Activated CD4-positive, alpha-beta memory T cell treated with anti-CD3 and anti-CD28 coated beads, Interleukin-2, amount 10 ng/mL, durations not matched to agents 7 days and 5 days (primary cell): ENCODE data around the gene RNF208. TPM values are rescaled to one million over a fixed set of nuclear protein-coding genes. Genes with fewer than 3 reads are reported as not detected.
"Not testable (repeated sequence)": the region's sequence is repeated elsewhere in the genome, so short reads cannot be mapped to it uniquely, and the experiment has no call there.

ENCODE experiments used
- CTCF ChIA-PET: fragments of 350-600 bp; sonication (Branson Sonifier 250); formaldehyde crosslinking; loops from one replicate; lab custom pipeline; 2021; ENCODE audit warnings: antibody characterized with exemption, inconsistent platforms; lab: Charles Lee
- POLR2A ChIA-PET: fragments of 350-600 bp; sonication (Branson Sonifier 250); formaldehyde crosslinking; loops from one replicate; lab custom pipeline; 2021; ENCODE audit warnings: antibody characterized with exemption; lab: Charles Lee
- DNase-seq: peaks from one replicate; pipeline ENCODE4 v3.0.0-alpha.2; 2020
- H3K27ac Mint-ChIP-seq: one replicate; pipeline ENCODE4 v1.8.0; 2021; ENCODE audit warnings: mild to moderate bottlenecking, mixed read lengths
- H3K27me3 Mint-ChIP-seq: one replicate; pipeline ENCODE4 v1.8.0; 2021; ENCODE audit warnings: mixed read lengths
- H3K36me3 Mint-ChIP-seq: one replicate; pipeline ENCODE4 v1.8.0; 2021; ENCODE audit warnings: low read depth, mixed read lengths
- H3K4me1 Mint-ChIP-seq: one replicate; pipeline ENCODE4 v1.8.0; 2021; ENCODE audit warnings: mixed read lengths
- H3K4me3 Mint-ChIP-seq: one replicate; pipeline ENCODE4 v1.8.0; 2021; ENCODE audit warnings: mild to moderate bottlenecking, mixed read lengths
- H3K9me3 Mint-ChIP-seq: one replicate; pipeline ENCODE4 v1.8.0; 2021; ENCODE audit warnings: mixed read lengths
- total RNA-seq, 2 experiments: library from RNA; stranded (reverse); gene quantifications; one replicate each; pipeline ENCODE4 v1.2.3, GENCODE V29; 2021

Gene RNF208
- total RNA-seq, 2 experiments from 2014 or later: 2.2 to 2.5 TPM

- ChIA-PET POLR2A (interaction anchor here (0.6 to 10.4 kb wide), 50 partner anchors 11 to 513 kb away, joined by 3 to 251 read pairs (median 4); partner anchors contain the start of genes ANAPC2, CYSRT1, DPH7 and DPP7), CTCF (interaction anchor here (0.5 to 2.5 kb wide), 9 partner anchors 13 to 212 kb away, joined by 3 to 12 read pairs (median 4); partner anchors contain the start of genes CYSRT1, NELFB, RNF224 and TOR4A)
- no peaks in the 10 kb centered on the region for H3K27me3 Mint-ChIP-seq
- peak; percentile 75 for DNase-seq
- no peaks in the 10 kb centered on the region for H3K9me3 Mint-ChIP-seq
- H3K27ac Mint-ChIP-seq: peak overlapping the region; percentile 72
- H3K36me3 Mint-ChIP-seq: peaks cover 30% of the 10 kb centered on the region
- H3K4me1 Mint-ChIP-seq: peaks cover 45% of the 10 kb centered on the region
- H3K4me3 Mint-ChIP-seq: peak overlapping the region; percentile 88
These were observed 19.6 kb upstream of the RNF208 start for GRCh38 chr9:137241490-137242268.

DNA sequence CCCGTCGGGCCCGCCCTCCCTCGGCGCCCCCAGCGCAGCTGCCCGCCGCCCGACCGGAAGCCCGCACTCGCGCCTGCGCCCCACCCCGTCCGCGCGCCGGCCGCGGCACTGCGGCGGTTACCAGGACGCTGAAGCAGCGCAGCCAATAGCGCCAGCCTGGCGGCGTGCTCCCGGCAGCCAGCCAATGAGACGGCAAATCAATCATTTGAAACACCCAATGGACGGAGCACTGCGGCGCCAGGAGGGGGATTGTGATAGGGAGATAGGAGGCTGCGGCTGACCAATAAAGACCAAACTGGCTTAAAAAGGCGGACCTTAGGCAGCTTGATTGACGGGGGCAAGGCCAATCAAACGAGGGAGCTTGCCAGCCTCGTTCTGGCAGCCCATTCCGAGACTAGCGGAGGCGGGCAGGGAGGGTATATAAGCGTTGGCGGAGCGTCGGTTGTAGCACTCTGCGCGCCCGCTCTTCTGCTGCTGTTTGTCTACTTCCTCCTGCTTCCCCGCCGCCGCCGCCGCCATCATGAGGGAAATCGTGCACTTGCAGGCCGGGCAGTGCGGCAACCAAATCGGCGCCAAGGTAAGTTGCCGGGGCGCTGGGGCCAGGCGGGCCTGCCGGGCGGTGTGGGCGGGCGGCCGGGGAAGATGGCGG is 18.9 kb upstream of the RNF208 start, which contains the start of gene TUBB4B:
Gene TUBB4B, plus strand, starts transcription at position 447 of the 649 bp plus-strand sequence. Its CDS starts 74 bp downstream, at position 521.
- CTCF ChIA-PET: interaction anchor here (0.8 to 2.6 kb wide), 11 partner anchors 13 to 214 kb away, joined by 3 to 12 read pairs (median 4); partner anchors contain the start of genes CYSRT1, NELFB, RNF224 and TOR4A

GRCh38 chr9:137240318-137240840 is 18.3 kb upstream of the RNF208 start:
- Mint-ChIP-seq H3K4me1 (peaks cover 47% of the 10 kb centered on the region), H3K36me3 (peaks cover 30% of the 10 kb centered on the region), H3K4me3 (peak overlapping the region; percentile 72), H3K27ac (peak overlapping the region; percentile 67), H3K9me3 (no peaks in the 10 kb centered on the region), H3K27me3 (no peaks in the 10 kb centered on the region)
- peak; percentile 75 for DNase-seq
- ChIA-PET POLR2A (interaction anchor here (0.6 to 10.4 kb wide), 64 partner anchors 10 to 837 kb away, joined by 3 to 251 read pairs (median 4); partner anchors contain the start of genes AJM1, ANAPC2, CLIC3 and CYSRT1), CTCF (interaction anchor here (0.9 to 2.6 kb wide), 9 partner anchors 13 to 214 kb away, joined by 3 to 12 read pairs (median 4); partner anchors contain the start of genes CYSRT1, NELFB, RNF224 and TOR4A)

More for the DNA sequence above, 18.9 kb upstream of the RNF208 start, which contains the start of gene TUBB4B:
- no peaks in the 10 kb centered on the region for H3K27me3 Mint-ChIP-seq
- peaks cover 47% of the 10 kb centered on the region for H3K4me1 Mint-ChIP-seq
- peak within 1 kb of the TSS; percentile 94 for H3K27ac Mint-ChIP-seq
- POLR2A ChIA-PET: interaction anchor here (0.6 to 10.4 kb wide), 66 partner anchors 11 to 838 kb away, joined by 3 to 251 read pairs (median 4); partner anchors contain the start of genes AJM1, ANAPC2, CLIC3 and CYSRT1
- DNase-seq: peak; percentile 99
- H3K4me3 Mint-ChIP-seq: peak within 1 kb of the TSS; percentile 88
- H3K9me3 Mint-ChIP-seq: no peaks in the 10 kb centered on the region
- H3K36me3 Mint-ChIP-seq: peaks cover 30% of the 10 kb centered on the region

DNA sequence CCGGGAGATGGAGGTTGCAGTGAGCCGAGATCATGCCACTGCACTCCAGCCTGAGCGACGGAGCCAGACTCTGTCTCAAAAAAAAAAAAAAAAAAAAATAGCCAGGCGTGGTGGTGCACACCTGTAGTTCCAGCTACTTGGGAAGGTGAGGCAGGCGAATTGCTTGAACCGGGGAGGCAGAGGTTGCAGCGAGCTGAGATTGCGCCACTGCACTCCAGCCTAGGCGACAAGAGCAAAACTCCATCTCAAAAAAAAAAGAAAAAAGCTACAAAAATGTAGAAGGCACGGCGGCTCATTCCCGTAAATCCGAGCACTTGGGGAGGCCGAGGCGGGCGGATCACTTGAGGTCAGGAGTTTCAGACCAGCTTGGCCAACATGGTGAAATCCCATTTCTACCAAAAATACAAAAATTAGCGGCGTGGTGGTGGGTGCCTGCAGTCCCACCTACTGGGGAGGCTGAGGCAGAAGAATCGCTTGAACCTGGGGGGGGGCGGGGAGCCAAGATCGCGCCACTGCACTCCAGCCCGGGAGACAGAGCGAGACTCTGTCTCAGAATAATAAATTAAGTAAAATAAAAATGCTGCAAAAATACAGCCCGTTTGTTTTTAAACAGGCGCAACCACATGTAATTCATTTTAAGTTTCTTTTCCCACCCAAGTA is 17.6 kb upstream of the RNF208 start:
- POLR2A ChIA-PET: interaction anchor here (0.7 to 10.4 kb wide), 39 partner anchors 9 to 836 kb away, joined by 3 to 251 read pairs (median 5); partner anchors contain the start of genes ANAPC2, CYSRT1, DPP7 and EHMT1
- not testable (repeated sequence) for H3K27me3 Mint-ChIP-seq, H3K9me3 Mint-ChIP-seq, DNase-seq
- H3K27ac Mint-ChIP-seq: peak overlapping the region; percentile 67
- H3K36me3 Mint-ChIP-seq: peaks cover 30% of the 10 kb centered on the region
- peaks cover 47% of the 10 kb centered on the region for H3K4me1 Mint-ChIP-seq
- CTCF ChIA-PET: interaction anchor here (0.9 to 2.6 kb wide), 10 partner anchors 15 to 213 kb away, joined by 3 to 12 read pairs (median 4); partner anchors contain the start of genes CYSRT1, NELFB and TOR4A
- peak overlapping the region; percentile 72 for H3K4me3 Mint-ChIP-seq

DNA sequence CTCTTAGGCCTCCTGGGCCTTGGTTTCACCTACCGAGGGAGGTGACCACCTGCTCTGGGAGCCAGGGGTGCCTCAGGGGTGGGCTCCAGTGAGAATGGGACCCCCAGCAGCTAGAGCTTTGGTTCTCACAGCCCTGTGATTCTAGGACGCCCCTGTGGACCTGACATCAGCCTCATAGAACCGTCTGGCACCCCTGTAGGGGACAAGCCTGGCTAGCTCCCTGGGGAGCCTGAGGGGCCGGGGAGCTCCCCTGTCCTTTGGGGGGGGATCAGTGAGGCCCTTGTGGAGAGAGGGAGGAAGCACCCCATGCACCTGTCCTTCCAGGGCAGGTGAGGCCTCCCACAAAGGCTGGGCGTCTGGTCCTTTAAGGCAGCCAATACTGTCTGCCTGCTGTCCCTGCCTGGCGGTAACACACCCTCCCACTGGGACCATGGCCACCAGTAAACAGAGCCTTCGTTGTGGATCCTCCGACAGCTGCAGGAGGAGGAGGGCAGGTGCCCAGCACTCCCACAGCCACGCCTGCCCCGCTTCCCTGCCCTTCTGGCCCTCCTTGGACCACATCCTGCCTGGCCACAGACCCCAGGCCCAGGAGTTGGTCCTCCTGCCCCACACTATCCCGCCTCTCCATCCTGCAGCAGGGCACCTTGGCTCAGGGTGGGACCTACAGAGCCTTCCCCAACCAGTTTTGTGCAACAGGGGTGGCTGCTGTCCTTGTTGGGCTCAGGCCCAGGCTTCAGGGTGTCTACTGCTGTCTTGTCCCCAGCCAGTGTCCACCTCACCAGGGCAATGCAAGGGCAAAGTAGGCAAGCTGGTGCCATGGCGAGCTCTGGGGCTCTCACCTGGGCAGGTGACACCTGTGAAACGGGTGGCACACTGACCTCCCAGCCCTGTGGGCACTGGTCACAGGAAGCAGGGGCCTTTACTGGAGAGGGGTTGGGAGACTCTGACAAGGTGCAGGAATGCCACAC is 16.0 kb upstream of the RNF208 start:
- ChIA-PET CTCF (interaction anchor here (0.6 to 2.2 kb wide), 12 partner anchors 11 to 191 kb away, joined by 4 to 21 read pairs (median 8); partner anchors contain the start of genes CYSRT1 and RNF224), POLR2A (interaction anchor here (0.8 to 10.4 kb wide), 4 partner anchors 15 to 142 kb away, joined by 3 to 251 read pairs (median 22); partner anchors contain the start of genes DPP7, NELFB, STPG3 and TPRN)
- H3K27me3 Mint-ChIP-seq: no peaks in the 10 kb centered on the region
- DNase-seq: no peak
- no peak overlapping the region for H3K4me3 Mint-ChIP-seq
- peaks cover 17% of the 10 kb centered on the region for H3K36me3 Mint-ChIP-seq
- H3K27ac Mint-ChIP-seq: no peak overlapping the region
- H3K4me1 Mint-ChIP-seq: peaks cover 36% of the 10 kb centered on the region
- no peaks in the 10 kb centered on the region for H3K9me3 Mint-ChIP-seq

DNA sequence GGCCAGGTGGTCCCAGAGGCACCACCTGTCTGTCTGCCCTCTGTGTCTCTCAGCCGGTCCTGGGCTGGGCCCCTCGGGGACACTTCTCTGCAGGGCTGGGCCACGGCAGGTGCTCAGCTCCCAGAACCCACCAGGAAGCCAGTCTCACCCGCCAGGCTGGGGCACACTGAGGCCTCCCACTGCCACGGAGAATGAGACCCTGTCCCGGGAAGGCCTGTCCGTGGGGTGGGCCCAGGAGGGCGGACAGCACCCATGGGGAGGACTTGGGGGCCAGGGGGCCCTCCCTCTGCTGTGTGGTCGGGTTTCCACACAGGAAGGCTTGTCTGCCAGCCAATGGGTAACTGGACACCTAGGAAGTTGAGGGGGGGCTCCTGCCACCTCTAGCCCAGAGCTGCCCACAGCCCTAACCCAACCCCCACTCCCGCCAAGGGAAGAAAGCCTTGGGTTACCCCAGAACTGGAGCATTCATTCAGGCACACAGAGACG is 14.9 kb upstream of the RNF208 start:
- Mint-ChIP-seq H3K9me3 (no peaks in the 10 kb centered on the region), H3K4me1 (peaks cover 25% of the 10 kb centered on the region), H3K27ac (no peak overlapping the region), H3K4me3 (no peak overlapping the region), H3K36me3 (peaks cover 7% of the 10 kb centered on the region), H3K27me3 (no peaks in the 10 kb centered on the region)
- no peak for DNase-seq
- POLR2A ChIA-PET: interaction anchor here (0.8 to 10.4 kb wide), 11 partner anchors 12 to 206 kb away, joined by 3 to 251 read pairs (median 5); partner anchors contain the start of genes CYSRT1, MAN1B1, NELFB and STPG3
- CTCF ChIA-PET: interaction anchor here (0.5 to 2.2 kb wide), 38 partner anchors 9 to 756 kb away, joined by 3 to 21 read pairs (median 4); partner anchors contain the start of genes ABCA2, AJM1, CYSRT1 and EHMT1

GRCh38 chr9:137236238-137236935 is 14.3 kb upstream of the RNF208 start:
- ChIA-PET CTCF (interaction anchor here (0.5 to 2.2 kb wide), 38 partner anchors 10 to 756 kb away, joined by 3 to 21 read pairs (median 4); partner anchors contain the start of genes ABCA2, AJM1, CYSRT1 and EHMT1), POLR2A (interaction anchor here (0.8 to 10.4 kb wide), 11 partner anchors 11 to 206 kb away, joined by 3 to 251 read pairs (median 5); partner anchors contain the start of genes CYSRT1, MAN1B1, NELFB and STPG3)
- Mint-ChIP-seq H3K4me1 (peaks cover 25% of the 10 kb centered on the region), H3K27ac (no peak overlapping the region), H3K27me3 (no peaks in the 10 kb centered on the region), H3K36me3 (peaks cover 4% of the 10 kb centered on the region), H3K4me3 (no peak overlapping the region), H3K9me3 (no peaks in the 10 kb centered on the region)
- DNase-seq: peak; percentile 91

GRCh38 chr9:137235424-137236237 is 13.6 kb upstream of the RNF208 start:
- Mint-ChIP-seq H3K36me3 (no peaks in the 10 kb centered on the region), H3K4me1 (peaks cover 23% of the 10 kb centered on the region), H3K9me3 (no peaks in the 10 kb centered on the region), H3K27me3 (no peaks in the 10 kb centered on the region), H3K4me3 (no peak overlapping the region), H3K27ac (no peak overlapping the region)
- no peak for DNase-seq
- POLR2A ChIA-PET: interaction anchor here (0.7 to 10.4 kb wide), 8 partner anchors 12 to 149 kb away, joined by 3 to 251 read pairs (median 5); partner anchors contain the start of genes ANAPC2, MAN1B1, NELFB and SSNA1
- CTCF ChIA-PET: interaction anchor here (1.0 to 2.2 kb wide), 14 partner anchors 9 to 507 kb away, joined by 3 to 21 read pairs (median 6); partner anchors contain the start of genes MAN1B1, NELFB, NPDC1 and RNF224

- no peak overlapping the region for H3K27ac Mint-ChIP-seq
- no peak for DNase-seq
- no peak overlapping the region for H3K4me3 Mint-ChIP-seq
- H3K4me1 Mint-ChIP-seq: peaks cover 23% of the 10 kb centered on the region
- POLR2A ChIA-PET: interaction anchor here (0.7 kb wide), 1 partner anchor 46 kb away, joined by 3 read pairs; the partner anchor contains the start of genes ANAPC2 and SSNA1
- no peaks in the 10 kb centered on the region for H3K9me3 Mint-ChIP-seq
- CTCF ChIA-PET: no interaction called here
- H3K27me3 Mint-ChIP-seq: no peaks in the 10 kb centered on the region
- no peaks in the 10 kb centered on the region for H3K36me3 Mint-ChIP-seq
These were observed 12.9 kb upstream of the RNF208 start for GRCh38 chr9:137234758-137235423.
